DOHH2 (cell line): ENCODE data around the gene RAI1.

Experiments used
- H3F3A ChIP-seq: fragments of 200-600 bp; sonication (generic), shearing (Covaris generic); 2 replicates; pipeline ENCODE4 v1.6.0; 2016; ENCODE audit warnings: antibody characterized with exemption, mild to moderate bottlenecking; ENCODE audit not compliant: control insufficient read depth, insufficient read depth
- H3K27ac ChIP-seq: fragments of 200-600 bp; sonication (generic); 2 replicates; pipeline ENCODE4 v1.5.1; 2014; ENCODE audit warnings: low read depth, mild to moderate bottlenecking, low read length, moderate library complexity
- H3K27me3 ChIP-seq: fragments of 200-600 bp; sonication (generic); 2 replicates; pipeline ENCODE4 v1.6.1; 2014; ENCODE audit warnings: mild to moderate bottlenecking, low read length, mixed read lengths; ENCODE audit not compliant: control insufficient read depth
- H3K36me3 ChIP-seq: fragments of 200-600 bp; sonication (generic); 2 replicates; pipeline ENCODE4 v1.6.1; 2014; ENCODE audit warnings: mild to moderate bottlenecking, low read length, moderate library complexity, mixed read lengths; ENCODE audit not compliant: control insufficient read depth
- H3K4me1 ChIP-seq: fragments of 200-600 bp; sonication (generic); 2 replicates; pipeline ENCODE4 v1.6.1; 2014; ENCODE audit warnings: mild to moderate bottlenecking, low read length, mixed read lengths; ENCODE audit not compliant: control insufficient read depth
- H3K4me2 ChIP-seq: fragments of 200-600 bp; sonication (generic); 2 replicates; pipeline ENCODE4 v1.6.0; 2014; ENCODE audit warnings: mild to moderate bottlenecking, low read length, moderate library complexity
- H3K4me3 ChIP-seq: fragments of 200-600 bp; sonication (generic); 2 replicates; pipeline ENCODE4 v1.5.1; 2014; ENCODE audit warnings: mild to moderate bottlenecking, low read length, mixed read lengths
- H3K79me2 ChIP-seq: fragments of 200-600 bp; sonication (generic); 2 replicates; pipeline ENCODE4 v1.6.1; 2014; ENCODE audit warnings: mild to moderate bottlenecking, low read length, mixed read lengths; ENCODE audit not compliant: control insufficient read depth
- H3K9me2 ChIP-seq: fragments of 200-600 bp; sonication (generic); replicated peaks from 2 replicates; pipeline ENCODE4 v1.6.1; 2014; ENCODE audit warnings: mild to moderate bottlenecking, low read length, mixed read lengths; ENCODE audit not compliant: control insufficient read depth
- H3K9me3 ChIP-seq: fragments of 200-600 bp; sonication (generic); 2 replicates; pipeline ENCODE4 v1.6.1; 2014; ENCODE audit warnings: antibody characterized with exemption, low read length, mixed read lengths; ENCODE audit not compliant: control insufficient read depth, insufficient read depth
- H4K20me1 ChIP-seq: fragments of 200-600 bp; sonication (generic); 2 replicates; pipeline ENCODE4 v1.6.0; 2014; ENCODE audit warnings: low read depth, mild to moderate bottlenecking, antibody characterized with exemption, low read length, moderate library complexity; ENCODE audit not compliant: control insufficient read depth, insufficient read depth
- EZH2phosphoT487 ChIP-seq: fragments of 200-600 bp; sonication (generic); IDR thresholded peaks from 2 replicates; pipeline ENCODE4 v1.6.1; 2017; ENCODE audit warnings: borderline replicate concordance, mild to moderate bottlenecking, antibody characterized with exemption, low read length, moderate library complexity, mixed read lengths
- TF ChIP-seq, protein P1 (sequence below): fragments of 200-600 bp; sonication (generic); IDR thresholded peaks from one replicate; pipeline ENCODE4 v1.5.1; 2014; ENCODE audit warnings: antibody characterized with exemption, mild to moderate bottlenecking, low read depth, low read length; ENCODE audit not compliant: poor library complexity, severe bottlenecking

RAI1 gene

DNA sequence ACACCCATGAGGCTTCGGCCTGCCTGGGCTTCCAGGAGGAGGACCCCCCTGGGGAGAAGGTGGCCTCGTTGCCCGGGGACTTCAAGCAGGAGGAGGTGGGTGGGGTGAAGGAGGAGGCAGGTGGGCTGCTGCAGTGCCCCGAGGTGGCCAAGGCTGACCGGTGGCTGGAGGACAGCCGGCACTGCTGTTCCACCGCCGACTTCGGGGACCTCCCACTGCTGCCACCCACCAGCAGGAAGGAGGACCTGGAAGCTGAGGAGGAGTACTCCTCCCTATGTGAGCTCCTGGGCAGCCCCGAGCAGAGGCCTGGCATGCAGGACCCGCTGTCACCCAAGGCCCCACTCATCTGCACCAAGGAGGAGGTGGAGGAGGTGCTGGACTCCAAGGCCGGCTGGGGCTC is 114.0 kb downstream of the RAI1 start:
- Histone ChIP-seq H3K36me3 (peaks cover 45% of the 10 kb centered on the region), H4K20me1 (peaks cover 6% of the 10 kb centered on the region; the same call in 1 of the 2 replicates), H3K79me2 (peaks cover 8% of the 10 kb centered on the region), H3K4me2 (no peak overlapping the region), H3K27me3 (no peaks in the 10 kb centered on the region), H3K9me3 (no peaks in the 10 kb centered on the region), H3F3A (no peaks in the 10 kb centered on the region), H3K27ac (no peak overlapping the region), H3K9me2 (no peaks in the 10 kb centered on the region), H3K4me1 (peaks cover 9% of the 10 kb centered on the region), H3K4me3 (no peak overlapping the region)
- no peak for TF ChIP-seq EZH2phosphoT487
- TF ChIP-seq, protein P1, sequence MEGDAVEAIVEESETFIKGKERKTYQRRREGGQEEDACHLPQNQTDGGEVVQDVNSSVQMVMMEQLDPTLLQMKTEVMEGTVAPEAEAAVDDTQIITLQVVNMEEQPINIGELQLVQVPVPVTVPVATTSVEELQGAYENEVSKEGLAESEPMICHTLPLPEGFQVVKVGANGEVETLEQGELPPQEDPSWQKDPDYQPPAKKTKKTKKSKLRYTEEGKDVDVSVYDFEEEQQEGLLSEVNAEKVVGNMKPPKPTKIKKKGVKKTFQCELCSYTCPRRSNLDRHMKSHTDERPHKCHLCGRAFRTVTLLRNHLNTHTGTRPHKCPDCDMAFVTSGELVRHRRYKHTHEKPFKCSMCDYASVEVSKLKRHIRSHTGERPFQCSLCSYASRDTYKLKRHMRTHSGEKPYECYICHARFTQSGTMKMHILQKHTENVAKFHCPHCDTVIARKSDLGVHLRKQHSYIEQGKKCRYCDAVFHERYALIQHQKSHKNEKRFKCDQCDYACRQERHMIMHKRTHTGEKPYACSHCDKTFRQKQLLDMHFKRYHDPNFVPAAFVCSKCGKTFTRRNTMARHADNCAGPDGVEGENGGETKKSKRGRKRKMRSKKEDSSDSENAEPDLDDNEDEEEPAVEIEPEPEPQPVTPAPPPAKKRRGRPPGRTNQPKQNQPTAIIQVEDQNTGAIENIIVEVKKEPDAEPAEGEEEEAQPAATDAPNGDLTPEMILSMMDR: no peak

DNA sequence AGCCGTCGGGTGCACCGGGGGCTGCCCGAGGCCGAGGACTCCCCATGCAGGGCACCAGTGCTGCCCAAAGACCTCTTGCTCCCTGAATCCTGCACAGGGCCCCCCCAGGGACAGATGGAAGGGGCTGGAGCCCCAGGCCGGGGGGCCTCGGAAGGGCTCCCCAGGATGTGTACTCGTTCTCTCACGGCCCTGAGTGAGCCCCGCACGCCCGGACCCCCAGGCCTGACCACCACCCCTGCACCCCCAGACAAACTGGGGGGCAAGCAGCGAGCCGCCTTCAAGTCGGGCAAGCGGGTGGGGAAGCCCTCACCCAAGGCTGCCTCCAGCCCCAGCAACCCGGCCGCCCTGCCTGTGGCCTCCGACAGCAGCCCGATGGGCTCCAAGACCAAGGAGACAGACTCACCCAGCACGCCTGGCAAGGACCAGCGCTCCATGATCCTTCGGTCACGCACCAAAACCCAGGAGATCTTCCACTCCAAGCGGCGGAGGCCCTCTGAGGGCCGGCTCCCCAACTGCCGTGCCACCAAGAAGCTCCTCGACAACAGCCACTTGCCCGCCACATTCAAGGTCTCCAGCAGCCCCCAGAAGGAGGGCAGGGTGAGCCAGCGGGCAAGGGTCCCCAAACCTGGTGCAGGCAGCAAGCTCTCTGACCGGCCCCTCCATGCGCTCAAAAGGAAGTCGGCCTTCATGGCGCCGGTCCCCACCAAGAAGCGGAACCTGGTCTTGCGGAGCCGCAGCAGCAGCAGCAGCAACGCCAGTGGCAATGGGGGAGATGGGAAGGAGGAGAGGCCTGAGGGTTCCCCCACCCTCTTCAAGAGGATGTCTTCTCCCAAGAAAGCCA is 114.9 kb downstream of the RAI1 start:
- H3K9me3 ChIP-seq: no peaks in the 10 kb centered on the region
- H3K79me2 ChIP-seq: peaks cover 5% of the 10 kb centered on the region
- H3K27me3 ChIP-seq: no peaks in the 10 kb centered on the region
- peaks cover 45% of the 10 kb centered on the region for H3K36me3 ChIP-seq
- peaks cover 6% of the 10 kb centered on the region; the same call in 1 of the 2 replicates for H4K20me1 ChIP-seq
- TF ChIP-seq, protein P1: no peak
- TF ChIP-seq EZH2phosphoT487: no peak
- no peak overlapping the region for H3K27ac ChIP-seq
- no peaks in the 10 kb centered on the region for H3F3A ChIP-seq
- no peak overlapping the region for H3K4me2 ChIP-seq
- H3K4me3 ChIP-seq: no peak overlapping the region
- H3K4me1 ChIP-seq: peaks cover 9% of the 10 kb centered on the region
- H3K9me2 ChIP-seq: no peaks in the 10 kb centered on the region

DNA sequence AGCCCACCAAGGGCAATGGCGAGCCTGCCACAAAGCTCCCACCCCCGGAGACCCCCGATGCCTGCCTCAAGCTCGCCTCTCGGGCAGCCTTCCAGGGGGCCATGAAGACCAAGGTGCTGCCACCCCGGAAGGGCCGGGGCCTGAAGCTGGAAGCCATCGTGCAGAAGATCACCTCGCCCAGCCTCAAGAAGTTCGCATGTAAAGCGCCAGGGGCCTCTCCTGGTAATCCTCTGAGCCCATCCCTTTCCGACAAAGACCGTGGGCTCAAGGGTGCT is 115.5 kb downstream of the RAI1 start:
- Histone ChIP-seq H3K79me2 (peaks cover 5% of the 10 kb centered on the region), H3F3A (no peaks in the 10 kb centered on the region), H3K9me2 (no peaks in the 10 kb centered on the region), H3K27ac (no peak overlapping the region), H3K4me2 (no peak overlapping the region), H3K36me3 (peaks cover 45% of the 10 kb centered on the region), H3K9me3 (no peaks in the 10 kb centered on the region), H3K27me3 (no peaks in the 10 kb centered on the region), H3K4me3 (no peak overlapping the region), H3K4me1 (peaks cover 6% of the 10 kb centered on the region), H4K20me1 (peaks cover 4% of the 10 kb centered on the region; the same call in 1 of the 2 replicates)
- TF ChIP-seq, protein P1: no peak
- TF ChIP-seq EZH2phosphoT487: no peak
